ENCODE data around the gene ZPLD1.

Gene ZPLD1

GRCh38 chr3:102484363-102484762 lies 49.5 kb downstream of the ZPLD1 start:
- Histone ChIP-seq H3K4me3 (ENCODE audit: low read length in 2 of 2) (no peak overlapping the region), H3K27ac (ENCODE audit: low read length) (no peak overlapping the region), H3K36me3 (ENCODE audit: control insufficient read depth in 2 of 2, insufficient read depth in 2 of 2, low read length in 2 of 2) (no peaks in the 10 kb centered on the region), H3K27me3 (ENCODE audit: control insufficient read depth in 1 of 2, insufficient read depth in 2 of 2, low read length in 2 of 2) (no peaks in the 10 kb centered on the region), H3K4me1 (ENCODE audit: control insufficient read depth, insufficient read depth, low read length) (no peaks in the 10 kb centered on the region), H3K9me3 (ENCODE audit: control insufficient read depth in 2 of 2, low read length in 2 of 2) (no peaks in the 10 kb centered on the region), H3K9ac (ENCODE audit: low read length in 2 of 2) (no peak overlapping the region)

- Histone ChIP-seq H3K9ac (ENCODE audit: low read length in 2 of 2) (no peak overlapping the region), H3K9me3 (ENCODE audit: control insufficient read depth in 2 of 2, low read length in 2 of 2) (no peaks in the 10 kb centered on the region), H3K27ac (ENCODE audit: low read length) (no peak overlapping the region), H3K36me3 (ENCODE audit: control insufficient read depth in 2 of 2, insufficient read depth in 2 of 2, low read length in 2 of 2) (no peaks in the 10 kb centered on the region), H3K4me1 (ENCODE audit: control insufficient read depth, insufficient read depth, low read length) (no peaks in the 10 kb centered on the region), H3K27me3 (ENCODE audit: control insufficient read depth in 1 of 2, insufficient read depth in 2 of 2, low read length in 2 of 2) (no peaks in the 10 kb centered on the region), H3K4me3 (ENCODE audit: low read length in 2 of 2) (no peak overlapping the region)
These were observed 50.9 kb downstream of the ZPLD1 start for GRCh38 chr3:102485701-102486100.

- Histone ChIP-seq H3K9ac (ENCODE audit: low read length in 2 of 2) (no peak overlapping the region), H3K27ac (ENCODE audit: low read length) (no peak overlapping the region), H3K9me3 (ENCODE audit: control insufficient read depth in 2 of 2, low read length in 2 of 2) (no peaks in the 10 kb centered on the region), H3K4me1 (ENCODE audit: control insufficient read depth, insufficient read depth, low read length) (no peaks in the 10 kb centered on the region), H3K36me3 (ENCODE audit: control insufficient read depth in 2 of 2, insufficient read depth in 2 of 2, low read length in 2 of 2) (no peaks in the 10 kb centered on the region), H3K27me3 (ENCODE audit: control insufficient read depth in 1 of 2, insufficient read depth in 2 of 2, low read length in 2 of 2) (no peaks in the 10 kb centered on the region), H3K4me3 (ENCODE audit: low read length in 2 of 2) (no peak overlapping the region)
These were observed 53.5 kb downstream of the ZPLD1 start for GRCh38 chr3:102488331-102488730.

GRCh38 chr3:102492300-102492699 lies 57.5 kb downstream of the ZPLD1 start:
- no peak overlapping the region for H3K27ac ChIP-seq (ENCODE audit: low read length)

GRCh38 chr3:102497571-102497970 lies 62.8 kb downstream of the ZPLD1 start:
- H3K9me3 ChIP-seq (ENCODE audit: control insufficient read depth in 2 of 2, low read length in 2 of 2), result no peaks in the 10 kb centered on the region
- no peak overlapping the region for H3K9ac ChIP-seq (ENCODE audit: low read length in 2 of 2)
- no peaks in the 10 kb centered on the region for H3K36me3 ChIP-seq (ENCODE audit: control insufficient read depth in 2 of 2, insufficient read depth in 2 of 2, low read length in 2 of 2)
- H3K4me3 ChIP-seq (ENCODE audit: low read length in 2 of 2), result no peak overlapping the region
- H3K27me3 ChIP-seq (ENCODE audit: control insufficient read depth in 1 of 2, insufficient read depth in 2 of 2, low read length in 2 of 2), result no peaks in the 10 kb centered on the region
- no peak overlapping the region for H3K27ac ChIP-seq (ENCODE audit: low read length)
- H3K4me1 ChIP-seq (ENCODE audit: control insufficient read depth, insufficient read depth, low read length), result no peaks in the 10 kb centered on the region

More at GRCh38 chr3:102492300-102492699, 57.5 kb downstream of the ZPLD1 start:
- no peaks in the 10 kb centered on the region for H3K9me3 ChIP-seq (ENCODE audit: control insufficient read depth in 2 of 2, low read length in 2 of 2)
- no peaks in the 10 kb centered on the region for H3K4me1 ChIP-seq (ENCODE audit: control insufficient read depth, insufficient read depth, low read length)
- H3K4me3 ChIP-seq (ENCODE audit: low read length in 2 of 2), result no peak overlapping the region
- no peaks in the 10 kb centered on the region for H3K27me3 ChIP-seq (ENCODE audit: control insufficient read depth in 1 of 2, insufficient read depth in 2 of 2, low read length in 2 of 2)
- no peaks in the 10 kb centered on the region for H3K36me3 ChIP-seq (ENCODE audit: control insufficient read depth in 2 of 2, insufficient read depth in 2 of 2, low read length in 2 of 2)
- H3K9ac ChIP-seq (ENCODE audit: low read length in 2 of 2), result no peak overlapping the region

- Histone ChIP-seq H3K36me3 (ENCODE audit: control insufficient read depth in 2 of 2, insufficient read depth in 2 of 2, low read length in 2 of 2) (no peaks in the 10 kb centered on the region), H3K4me3 (ENCODE audit: low read length in 2 of 2) (no peak overlapping the region), H3K9ac (ENCODE audit: low read length in 2 of 2) (no peak overlapping the region), H3K27me3 (ENCODE audit: control insufficient read depth in 1 of 2, insufficient read depth in 2 of 2, low read length in 2 of 2) (no peaks in the 10 kb centered on the region), H3K27ac (ENCODE audit: low read length) (no peak overlapping the region), H3K4me1 (ENCODE audit: control insufficient read depth, insufficient read depth, low read length) (no peaks in the 10 kb centered on the region), H3K9me3 (ENCODE audit: control insufficient read depth in 2 of 2, low read length in 2 of 2) (peaks cover 0 to 2% of the 10 kb centered on the region in 2 donors)
These were observed 70.7 kb downstream of the ZPLD1 start for GRCh38 chr3:102505542-102505941.

GRCh38 chr3:102510663-102511062 lies 75.8 kb downstream of the ZPLD1 start:
- Histone ChIP-seq H3K27ac (ENCODE audit: low read length) (no peak overlapping the region), H3K4me1 (ENCODE audit: control insufficient read depth, insufficient read depth, low read length) (no peaks in the 10 kb centered on the region), H3K4me3 (ENCODE audit: low read length in 2 of 2) (no peak overlapping the region), H3K27me3 (ENCODE audit: control insufficient read depth in 1 of 2, insufficient read depth in 2 of 2, low read length in 2 of 2) (no peaks in the 10 kb centered on the region), H3K9me3 (ENCODE audit: control insufficient read depth in 2 of 2, low read length in 2 of 2) (peaks cover 0 to under 1% of the 10 kb centered on the region in 2 donors), H3K36me3 (ENCODE audit: control insufficient read depth in 2 of 2, insufficient read depth in 2 of 2, low read length in 2 of 2) (no peaks in the 10 kb centered on the region), H3K9ac (ENCODE audit: low read length in 2 of 2) (no peak overlapping the region)

GRCh38 chr3:102511168-102511567 lies 76.4 kb downstream of the ZPLD1 start:
- H3K4me1 ChIP-seq (ENCODE audit: control insufficient read depth, insufficient read depth, low read length), result no peaks in the 10 kb centered on the region
- no peak overlapping the region for H3K9ac ChIP-seq (ENCODE audit: low read length in 2 of 2)
- no peaks in the 10 kb centered on the region for H3K27me3 ChIP-seq (ENCODE audit: control insufficient read depth in 1 of 2, insufficient read depth in 2 of 2, low read length in 2 of 2)
- no peak overlapping the region for H3K27ac ChIP-seq (ENCODE audit: low read length)
- H3K4me3 ChIP-seq (ENCODE audit: low read length in 2 of 2), result no peak overlapping the region
- no peaks in the 10 kb centered on the region for H3K36me3 ChIP-seq (ENCODE audit: control insufficient read depth in 2 of 2, insufficient read depth in 2 of 2, low read length in 2 of 2)
- no peaks in the 10 kb centered on the region for H3K9me3 ChIP-seq (ENCODE audit: control insufficient read depth in 2 of 2, low read length in 2 of 2)

GRCh38 chr3:102511639-102512038 lies 76.8 kb downstream of the ZPLD1 start:
- Histone ChIP-seq H3K36me3 (ENCODE audit: control insufficient read depth in 2 of 2, insufficient read depth in 2 of 2, low read length in 2 of 2) (no peaks in the 10 kb centered on the region), H3K4me3 (ENCODE audit: low read length in 2 of 2) (no peak overlapping the region), H3K27ac (ENCODE audit: low read length) (no peak overlapping the region), H3K27me3 (ENCODE audit: control insufficient read depth in 1 of 2, insufficient read depth in 2 of 2, low read length in 2 of 2) (no peaks in the 10 kb centered on the region), H3K9ac (ENCODE audit: low read length in 2 of 2) (no peak overlapping the region), H3K9me3 (ENCODE audit: control insufficient read depth in 2 of 2, low read length in 2 of 2) (no peaks in the 10 kb centered on the region), H3K4me1 (ENCODE audit: control insufficient read depth, insufficient read depth, low read length) (no peaks in the 10 kb centered on the region)

- Histone ChIP-seq H3K9me3 (ENCODE audit: control insufficient read depth in 2 of 2, low read length in 2 of 2) (no peaks in the 10 kb centered on the region), H3K9ac (ENCODE audit: low read length in 2 of 2) (no peak overlapping the region), H3K4me1 (ENCODE audit: control insufficient read depth, insufficient read depth, low read length) (no peaks in the 10 kb centered on the region), H3K36me3 (ENCODE audit: control insufficient read depth in 2 of 2, insufficient read depth in 2 of 2, low read length in 2 of 2) (no peaks in the 10 kb centered on the region), H3K4me3 (ENCODE audit: low read length in 2 of 2) (no peak overlapping the region), H3K27ac (ENCODE audit: low read length) (no peak overlapping the region), H3K27me3 (ENCODE audit: control insufficient read depth in 1 of 2, insufficient read depth in 2 of 2, low read length in 2 of 2) (no peaks in the 10 kb centered on the region)
These were observed 78.1 kb downstream of the ZPLD1 start for GRCh38 chr3:102512734-102513504.

GRCh38 chr3:102514241-102514640 lies 79.4 kb downstream of the ZPLD1 start:
- no peaks in the 10 kb centered on the region for H3K36me3 ChIP-seq (ENCODE audit: control insufficient read depth in 2 of 2, insufficient read depth in 2 of 2, low read length in 2 of 2)
- no peaks in the 10 kb centered on the region for H3K27me3 ChIP-seq (ENCODE audit: control insufficient read depth in 1 of 2, insufficient read depth in 2 of 2, low read length in 2 of 2)
- H3K9me3 ChIP-seq (ENCODE audit: control insufficient read depth in 2 of 2, low read length in 2 of 2), result no peaks in the 10 kb centered on the region
- H3K9ac ChIP-seq (ENCODE audit: low read length in 2 of 2), result no peak overlapping the region
- no peaks in the 10 kb centered on the region for H3K4me1 ChIP-seq (ENCODE audit: control insufficient read depth, insufficient read depth, low read length)
- H3K4me3 ChIP-seq (ENCODE audit: low read length in 2 of 2), result no peak overlapping the region
- no peak overlapping the region for H3K27ac ChIP-seq (ENCODE audit: low read length)

Data from stomach smooth muscle (tissue), 2 donors.